Cardiac muscle cell (in vitro differentiated cells and primary cell): Measurements from ENCODE around the gene ZSCAN26. TPM values are rescaled to one million over a fixed set of nuclear protein-coding genes. Genes with fewer than 3 reads are reported as not detected.

ENCODE experiments used
- DNase-seq, 2 donors: peaks; one replicate each; pipeline versions ENCODE4 v3.0.0 to v3.0.0-alpha.2; 2010 to 2017; ENCODE audit warnings: low read depth in 1 of 2, low spot score in 1 of 2
- H3K27ac ChIP-seq: fragments of 200-600 bp; sonication (generic); 2 replicates; pipeline ENCODE4 v1.5.1; 2016
- H3K27me3 ChIP-seq: fragments of 200-600 bp; sonication (generic); 2 replicates; pipeline ENCODE4 v1.6.0; 2016; ENCODE audit warnings: control low read depth
- H3K36me3 ChIP-seq: fragments of 200-600 bp; sonication (generic); 2 replicates; pipeline ENCODE4 v1.5.1; 2016; ENCODE audit warnings: control low read depth
- H3K4me1 ChIP-seq: fragments of 200-600 bp; sonication (generic); 2 replicates; pipeline ENCODE4 v1.8.1; 2017; ENCODE audit warnings: low read depth, mild to moderate bottlenecking, mixed run types
- H3K4me3 ChIP-seq: fragments of 200-600 bp; sonication (generic); 2 replicates; pipeline ENCODE4 v1.5.1; 2016; ENCODE audit warnings: mild to moderate bottlenecking
- H3K9me3 ChIP-seq: fragments of 200-600 bp; sonication (generic); 2 replicates; pipeline ENCODE4 v1.5.1; 2017; ENCODE audit warnings: low read depth, mild to moderate bottlenecking, control low read depth
- CTCF ChIP-seq: IDR thresholded peaks from 2 replicates; pipeline ENCODE4 v1.5.1; 2012; ENCODE audit warnings: low read depth, mild to moderate bottlenecking, low read length
- polyA plus RNA-seq: library from polyadenylated mRNA; unstranded; fragments of >200 nt; fragmentation: Nextera tagmentation; extraction: Ambion mirVana; gene quantifications from 2 replicates; pipeline ENCODE4 v1.2.1, GENCODE V29; 2016
- total RNA-seq: library from RNA; depleted of rRNA; stranded (reverse); fragments of >200 nt; gene quantifications from 2 replicates; pipeline ENCODE4 v1.2.3, GENCODE V29; 2016

ZSCAN26 gene
- total and polyA plus RNA-seq, 2 experiments from 2014 or later: 20.2 to 37.9 TPM

GRCh38 chr6:28224131-28225055 lies 42.5 kb upstream of the ZSCAN26 start:
- Histone ChIP-seq H3K27me3 (peaks cover 43% of the 10 kb centered on the region), H3K27ac (peak overlapping the region; percentile 88), H3K4me3 (peak overlapping the region; percentile 42), H3K4me1 (peaks cover 7% of the 10 kb centered on the region), H3K9me3 (no peaks in the 10 kb centered on the region), H3K36me3 (peaks cover 21% of the 10 kb centered on the region)
- no peak for DNase-seq
- TF ChIP-seq CTCF: no peak

- H3K9me3 ChIP-seq: no peaks in the 10 kb centered on the region
- peaks cover 7% of the 10 kb centered on the region for H3K4me1 ChIP-seq
- H3K27me3 ChIP-seq: peaks cover 36% of the 10 kb centered on the region
- peak within 1 kb of the TSS; percentile 88 for H3K27ac ChIP-seq
- peak within 1 kb of the TSS; percentile 42 for H3K4me3 ChIP-seq
- DNase-seq: peak; percentile 92 to 93
- H3K36me3 ChIP-seq: peaks cover 22% of the 10 kb centered on the region
- TF ChIP-seq CTCF: no peak
These were observed 41.7 kb upstream of the ZSCAN26 start, which contains the start of gene ZSCAN9 for GRCh38 chr6:28225056-28225834. TSS of gene ZSCAN9 (plus strand) at chr6:28225275. CDS start at chr6:28227085, 1,810 bp downstream.

- Histone ChIP-seq H3K9me3 (no peaks in the 10 kb centered on the region), H3K27me3 (peaks cover 25% of the 10 kb centered on the region), H3K36me3 (peaks cover 24% of the 10 kb centered on the region), H3K4me1 (peaks cover 7% of the 10 kb centered on the region), H3K4me3 (peak overlapping the region; percentile 42), H3K27ac (peak overlapping the region; percentile 88)
- DNase-seq: no peak
- TF ChIP-seq CTCF: no peak
These were observed 40.5 kb upstream of the ZSCAN26 start for GRCh38 chr6:28226460-28226859.

DNA sequence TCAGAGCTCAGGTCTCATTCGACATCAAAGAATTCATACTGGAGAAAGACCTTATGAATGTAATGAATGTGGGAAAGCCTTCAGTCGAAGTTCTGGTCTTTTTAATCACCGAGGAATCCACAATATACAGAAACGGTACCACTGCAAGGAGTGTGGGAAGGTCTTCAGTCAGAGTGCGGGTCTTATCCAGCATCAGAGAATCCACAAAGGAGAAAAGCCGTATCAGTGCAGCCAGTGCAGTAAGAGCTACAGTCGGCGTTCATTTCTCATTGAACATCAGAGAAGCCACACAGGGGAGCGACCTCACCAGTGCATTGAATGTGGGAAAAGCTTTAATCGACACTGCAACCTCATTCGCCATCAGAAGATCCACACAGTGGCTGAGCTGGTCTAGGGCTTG lies 34.2 kb upstream of the ZSCAN26 start:
- Histone ChIP-seq H3K36me3 (peaks cover 38% of the 10 kb centered on the region), H3K4me3 (no peak overlapping the region), H3K27ac (no peak overlapping the region), H3K4me1 (no peaks in the 10 kb centered on the region), H3K9me3 (no peaks in the 10 kb centered on the region), H3K27me3 (no peaks in the 10 kb centered on the region)
- no peak for DNase-seq
- no peak for TF ChIP-seq CTCF

DNA sequence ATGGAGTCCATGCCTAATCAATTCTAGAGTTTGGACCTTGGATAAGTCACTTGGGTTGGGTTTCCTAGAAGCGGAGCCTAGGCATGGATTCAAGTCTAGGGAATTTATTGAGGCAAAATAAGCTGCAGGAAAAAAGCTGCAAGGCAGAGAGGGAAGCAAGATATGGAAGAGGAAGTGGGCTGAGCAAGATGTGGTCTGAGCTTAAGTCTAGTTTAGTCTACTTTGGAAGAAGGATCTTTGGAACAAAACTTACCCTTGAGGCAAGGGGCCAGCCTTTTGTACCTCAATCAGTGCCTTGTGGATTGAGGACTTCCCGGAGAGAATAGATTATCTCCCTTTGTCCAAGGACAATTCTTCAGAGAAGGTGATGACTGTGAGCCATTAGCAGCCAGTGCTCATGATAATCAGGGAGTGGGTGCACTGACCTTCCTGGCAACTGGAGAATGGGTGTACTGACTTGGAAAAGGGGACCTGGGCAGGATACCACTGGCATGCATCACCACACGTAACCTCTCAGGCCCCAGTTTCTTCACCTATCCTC lies 31.0 kb upstream of the ZSCAN26 start:
- H3K27me3 ChIP-seq: no peaks in the 10 kb centered on the region
- no peak overlapping the region for H3K27ac ChIP-seq
- H3K4me3 ChIP-seq: no peak overlapping the region
- no peaks in the 10 kb centered on the region for H3K9me3 ChIP-seq
- H3K36me3 ChIP-seq: peaks cover 24% of the 10 kb centered on the region
- no peaks in the 10 kb centered on the region for H3K4me1 ChIP-seq
- no peak for TF ChIP-seq CTCF
- DNase-seq: no peak
